Measurements from ENCODE around the gene ZNF543. TPM values are rescaled to one million over a fixed set of nuclear protein-coding genes. Genes with fewer than 3 reads are reported as not detected.
A peak's percentile ranks its signal among the peaks of the same experiment; 100 is the strongest.

ZNF543 gene
- total and polyA plus RNA-seq, 9 of the 15 experiments (the other 6 are each of a cell fraction or from before 2014, with no cell fraction given) = 0.14 to 5.5 (median 2.4) TPM

DNA sequence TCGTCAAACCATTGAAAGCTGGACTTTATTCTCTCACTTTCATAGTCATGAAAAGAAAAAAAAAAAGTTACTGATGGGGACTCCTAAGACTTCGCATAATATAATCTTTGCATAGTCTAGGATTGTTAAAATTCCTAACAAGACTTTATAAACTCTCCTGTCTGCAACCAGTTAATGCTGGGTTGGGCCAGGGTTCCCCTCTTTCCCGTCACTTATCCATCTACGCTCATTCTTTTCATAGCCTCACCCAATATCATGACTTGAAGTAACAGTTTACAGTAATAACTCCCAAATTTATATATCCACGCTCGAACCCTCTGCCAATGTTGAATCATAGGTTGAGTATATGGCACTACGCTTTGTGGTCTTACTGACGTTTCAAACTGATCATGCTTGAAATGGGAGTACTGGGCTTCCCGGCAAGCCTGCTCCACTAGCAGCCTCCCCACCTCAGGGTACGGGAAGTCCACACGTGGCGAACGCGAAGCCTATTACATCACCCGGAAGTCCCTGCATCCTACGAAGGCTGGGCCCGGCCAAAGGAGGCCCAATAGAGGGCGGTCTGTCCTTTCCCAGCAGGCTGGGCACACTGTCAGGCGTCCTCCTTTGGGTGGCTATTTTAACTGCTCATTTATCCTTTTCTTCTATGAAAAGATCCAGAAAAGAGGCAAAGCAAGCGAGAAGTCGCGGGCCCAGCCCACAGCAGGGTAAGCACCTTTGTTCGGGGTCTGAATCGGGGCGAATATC is 40.7 kb upstream of the ZNF543 start (continued):
- no peak for TF ChIP-seq PBX2 (CRISPR knock-in tag; IDR thresholded peaks at IDR 0.05; ENCODE audit: low read depth)
- TF ChIP-seq PBX2 (tag; conservative IDR thresholded peaks at IDR 0.05; ENCODE audit: low read depth) = no peak
- TF ChIP-seq, protein P1, sequence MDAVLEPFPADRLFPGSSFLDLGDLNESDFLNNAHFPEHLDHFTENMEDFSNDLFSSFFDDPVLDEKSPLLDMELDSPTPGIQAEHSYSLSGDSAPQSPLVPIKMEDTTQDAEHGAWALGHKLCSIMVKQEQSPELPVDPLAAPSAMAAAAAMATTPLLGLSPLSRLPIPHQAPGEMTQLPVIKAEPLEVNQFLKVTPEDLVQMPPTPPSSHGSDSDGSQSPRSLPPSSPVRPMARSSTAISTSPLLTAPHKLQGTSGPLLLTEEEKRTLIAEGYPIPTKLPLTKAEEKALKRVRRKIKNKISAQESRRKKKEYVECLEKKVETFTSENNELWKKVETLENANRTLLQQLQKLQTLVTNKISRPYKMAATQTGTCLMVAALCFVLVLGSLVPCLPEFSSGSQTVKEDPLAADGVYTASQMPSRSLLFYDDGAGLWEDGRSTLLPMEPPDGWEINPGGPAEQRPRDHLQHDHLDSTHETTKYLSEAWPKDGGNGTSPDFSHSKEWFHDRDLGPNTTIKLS (IDR thresholded peaks at IDR 0.05; ENCODE audit: borderline replicate concordance, low read depth) = peak; percentile 99
- TF ChIP-seq ZC3H11A (IDR thresholded peaks at IDR 0.05; ENCODE audit: low read depth, low read length) = no peak
- no peak for TF ChIP-seq ZFP30 (CRISPR knock-in tag; IDR thresholded peaks at IDR 0.05; ENCODE audit: borderline replicate concordance)
- TF ChIP-seq TRIM25 (IDR thresholded peaks at IDR 0.05; ENCODE audit: borderline replicate concordance) = no peak
- no peak for TF ChIP-seq ZEB2 (IDR thresholded peaks at IDR 0.05)
- no peak for TF ChIP-seq ZNF76 (CRISPR knock-in tag; IDR thresholded peaks at IDR 0.05; ENCODE audit: borderline replicate concordance)
- TF ChIP-seq, protein P2, sequence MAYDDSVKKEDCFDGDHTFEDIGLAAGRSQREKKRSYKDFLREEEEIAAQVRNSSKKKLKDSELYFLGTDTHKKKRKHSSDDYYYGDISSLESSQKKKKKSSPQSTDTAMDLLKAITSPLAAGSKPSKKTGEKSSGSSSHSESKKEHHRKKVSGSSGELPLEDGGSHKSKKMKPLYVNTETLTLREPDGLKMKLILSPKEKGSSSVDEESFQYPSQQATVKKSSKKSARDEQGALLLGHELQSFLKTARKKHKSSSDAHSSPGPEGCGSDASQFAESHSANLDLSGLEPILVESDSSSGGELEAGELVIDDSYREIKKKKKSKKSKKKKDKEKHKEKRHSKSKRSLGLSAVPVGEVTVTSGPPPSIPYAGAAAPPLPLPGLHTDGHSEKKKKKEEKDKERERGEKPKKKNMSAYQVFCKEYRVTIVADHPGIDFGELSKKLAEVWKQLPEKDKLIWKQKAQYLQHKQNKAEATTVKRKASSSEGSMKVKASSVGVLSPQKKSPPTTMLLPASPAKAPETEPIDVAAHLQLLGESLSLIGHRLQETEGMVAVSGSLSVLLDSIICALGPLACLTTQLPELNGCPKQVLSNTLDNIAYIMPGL (CRISPR knock-in tag; IDR thresholded peaks at IDR 0.05) = 0 out of 2 replicates have a peak, but pooled peaks have one; percentile 80
- no peak for TF ChIP-seq NR4A1 (CRISPR knock-in tag; IDR thresholded peaks at IDR 0.05)
- no peak for TF ChIP-seq NR4A1 (tag; IDR thresholded peaks at IDR 0.05)
- TF ChIP-seq, protein P3, sequence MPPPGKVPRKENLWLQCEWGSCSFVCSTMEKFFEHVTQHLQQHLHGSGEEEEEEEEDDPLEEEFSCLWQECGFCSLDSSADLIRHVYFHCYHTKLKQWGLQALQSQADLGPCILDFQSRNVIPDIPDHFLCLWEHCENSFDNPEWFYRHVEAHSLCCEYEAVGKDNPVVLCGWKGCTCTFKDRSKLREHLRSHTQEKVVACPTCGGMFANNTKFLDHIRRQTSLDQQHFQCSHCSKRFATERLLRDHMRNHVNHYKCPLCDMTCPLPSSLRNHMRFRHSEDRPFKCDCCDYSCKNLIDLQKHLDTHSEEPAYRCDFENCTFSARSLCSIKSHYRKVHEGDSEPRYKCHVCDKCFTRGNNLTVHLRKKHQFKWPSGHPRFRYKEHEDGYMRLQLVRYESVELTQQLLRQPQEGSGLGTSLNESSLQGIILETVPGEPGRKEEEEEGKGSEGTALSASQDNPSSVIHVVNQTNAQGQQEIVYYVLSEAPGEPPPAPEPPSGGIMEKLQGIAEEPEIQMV (tag; conservative IDR thresholded peaks at IDR 0.05; ENCODE audit: low read depth) = no peak
- TF ChIP-seq ZNF583 (CRISPR knock-in tag; IDR thresholded peaks at IDR 0.05) = no peak
- no peak for TF ChIP-seq XRCC3 (IDR thresholded peaks at IDR 0.05)
- no peak for TF ChIP-seq PCBP1 (IDR thresholded peaks at IDR 0.05; ENCODE audit: low read depth, low read length, poor library complexity, severe bottlenecking)
- TF ChIP-seq SP2 (IDR thresholded peaks at IDR 0.05; ENCODE audit: extremely low read depth, low read depth, low read length, poor library complexity, severe bottlenecking) = no peak
